HL-60 (cell line): ENCODE data around the gene MICAL2.

Source experiments
- CTCF ChIP-seq: IDR thresholded peaks from one replicate; pipeline ENCODE4 v1.5.1; 2011; ENCODE audit warnings: low read length, control low read depth, inconsistent platforms; ENCODE audit not compliant: insufficient read depth
- POLR2AphosphoS5 ChIP-seq: IDR thresholded peaks from 2 replicates; pipeline ENCODE4 v1.6.1; 2012; ENCODE audit warnings: low read depth
- REST ChIP-seq: IDR thresholded peaks from 2 replicates; pipeline ENCODE4 v1.6.1; 2012; ENCODE audit warnings: low read depth; ENCODE audit not compliant: insufficient replicate concordance
- SPI1 ChIP-seq: IDR thresholded peaks from 2 replicates; pipeline ENCODE4 v1.6.1; 2012; ENCODE audit warnings: low read depth, mild to moderate bottlenecking, borderline replicate concordance

- no peak for TF ChIP-seq CTCF
- TF ChIP-seq REST: no peak
- TF ChIP-seq POLR2AphosphoS5: no peak
- TF ChIP-seq SPI1: no peak
Measured at GRCh38 chr11:12121517-12121916, 11.1 kb downstream of the MICAL2 start.
